ENCODE data around the gene TUFM. TPM values are rescaled to one million over a fixed set of nuclear protein-coding genes. Genes with fewer than 3 reads are reported as not detected.

TUFM gene
- total and polyA plus RNA-seq, 2 of the 8 experiments (the other 6 are each of a cell fraction or from before 2014, with no cell fraction given), result 216 to 249 TPM

DNA sequence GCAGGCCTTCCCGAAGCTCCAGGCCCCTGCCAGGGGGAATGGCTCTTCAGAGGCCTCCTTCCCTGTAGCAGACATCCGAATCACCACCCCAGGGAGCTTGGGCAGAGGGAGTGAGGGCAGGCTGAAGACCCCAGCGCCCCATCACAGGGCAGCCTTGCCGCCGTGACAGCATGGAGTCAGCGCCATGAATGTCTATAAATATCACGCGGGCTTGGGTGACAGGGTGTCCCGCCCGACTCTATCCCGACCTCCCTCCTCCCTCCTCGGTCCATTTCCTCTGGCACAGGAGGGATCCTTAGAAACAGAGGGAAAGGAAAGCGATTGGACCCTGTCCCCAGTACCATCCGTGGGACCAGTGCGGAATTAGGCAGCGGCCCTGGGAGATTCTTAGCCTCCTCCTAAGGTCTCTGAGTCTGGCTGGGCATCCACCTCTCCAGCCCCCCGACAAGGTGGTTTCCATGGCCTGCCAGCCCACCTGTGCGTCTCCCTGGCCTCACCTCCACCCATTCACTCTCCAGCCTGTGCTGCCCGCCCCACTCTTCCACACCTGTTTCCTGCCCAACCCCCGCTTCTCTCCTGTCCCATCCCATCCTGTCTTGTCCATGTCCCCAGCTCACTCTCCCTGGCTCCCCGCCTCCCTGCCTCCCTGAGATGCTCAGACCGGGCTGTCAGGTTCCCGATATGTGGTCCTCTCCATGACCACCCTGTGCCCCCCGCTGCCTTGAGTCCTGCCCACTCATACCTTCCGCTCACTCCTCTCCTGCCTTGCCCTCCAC is 37.3 kb upstream of the TUFM start:
- FAIRE-seq (no peak), DNase-seq (ENCODE audit: low read depth in 1 of 2, low spot score in 2 of 2) (no peak)
- no peaks in the 10 kb centered on the region for H3K79me2 ChIP-seq (ENCODE audit: control insufficient read depth in 1 of 2, insufficient read depth in 2 of 2, low read length in 2 of 2)
- H3K56ac ChIP-seq (replicated peaks; ENCODE audit: insufficient read length, low read depth, low read length), result no peak overlapping the region
- H2AFZ ChIP-seq (ENCODE audit: low read length), result no peak overlapping the region
- WGBS, 2 experiments (ENCODE audit: extremely low coverage in 1 of 2, insufficient coverage in 1 of 2, insufficient read length in 1 of 2, insufficient replicate concordance in 2 of 2, low coverage in 1 of 2, low lambda C conversion rate in 2 of 2, missing lambda C conversion rate in 1 of 2), result 70% methylated on average over 22 of the region's 25 CpGs; no CpG with 5 or more reads in 1 of the 2 experiments
- no peaks in the 10 kb centered on the region for H4K20me1 ChIP-seq (replicated peaks in 1 of 2; ENCODE audit: control insufficient read depth in 1 of 2, insufficient read depth in 2 of 2, low read length in 2 of 2)
- H3K23me2 ChIP-seq (ENCODE audit: low read depth, low read length), result peaks cover 13% of the 10 kb centered on the region
- H3K4me3 ChIP-seq (ENCODE audit: extremely low read depth in 1 of 4, insufficient read depth in 2 of 4, low read depth in 3 of 4, low read length in 4 of 4), result no peak overlapping the region
- H3K14ac ChIP-seq (ENCODE audit: insufficient read length), result no peak overlapping the region
- H3K4ac ChIP-seq (replicated peaks; ENCODE audit: insufficient read length, low read depth, low read length), result peak overlapping the region; percentile 49
- peak overlapping the region; percentile 4 to 45; a peak in 3 of 4 replicates for H3K4me2 ChIP-seq (ENCODE audit: insufficient read depth in 1 of 2, low read depth in 2 of 2, low read length in 2 of 2)
- H4K8ac ChIP-seq (ENCODE audit: extremely low read depth, insufficient read depth, low read length), result no peak overlapping the region; the same call in 1 of the 2 replicates
- H3K9me3 ChIP-seq (ENCODE audit: insufficient read depth in 2 of 2, low read depth in 1 of 2, low read length in 1 of 2), result no peaks in the 10 kb centered on the region
- H3K4me1 ChIP-seq (replicated peaks in 1 of 4; ENCODE audit: control insufficient read depth in 3 of 4, insufficient read depth in 4 of 4, low read length in 3 of 4), result peaks cover 0 to 24% (median 20%) of the 10 kb centered on the region in 4 experiments; a peak in 6 of 7 replicates
- H3K36me3 ChIP-seq (ENCODE audit: control insufficient read depth in 2 of 4, insufficient read depth in 4 of 4, low read length in 3 of 4), result no peaks in the 10 kb centered on the region
- no peak overlapping the region; the same call in 1 of the 2 replicates for H2BK20ac ChIP-seq (ENCODE audit: low read length)
- peaks cover 0 to 8% (median 7%) of the 10 kb centered on the region in 4 experiments; a peak in 2 of 7 replicates for H3K27me3 ChIP-seq (replicated peaks in 1 of 4; ENCODE audit: control insufficient read depth in 3 of 4, extremely low read depth in 1 of 4, insufficient read depth in 3 of 4, low read length in 3 of 4)
- peak overlapping the region; percentile 25 for H4K91ac ChIP-seq (replicated peaks; ENCODE audit: insufficient read length, low read length)
- ChIA-PET CTCF (ENCODE audit: partially characterized antibody) (interaction anchor here (0.8 to 5.3 kb wide), 6 partner anchors 9 to 89 kb away, joined by 3 to 32 read pairs (median 6); no protein-coding TSS in a partner anchor), POLR2A (ENCODE audit: partially characterized antibody) (interaction anchor here (0.6 to 2.2 kb wide), 15 partner anchors 8 to 90 kb away, joined by 3 to 12 read pairs (median 3); partner anchors contain the start of genes ATXN2L, SH2B1 and TUFM)
- H2BK12ac ChIP-seq (ENCODE audit: low read depth, low read length), result peak overlapping the region; percentile 62; the same call in 1 of the 2 replicates
- H2BK5ac ChIP-seq (ENCODE audit: low read depth, low read length), result peak overlapping the region; percentile 26; the same call in 1 of the 2 replicates
- no peak overlapping the region; a peak in 1 of 7 replicates for H3K9ac ChIP-seq (replicated peaks in 1 of 4; ENCODE audit: extremely low read depth in 1 of 4, low read depth in 3 of 4, low read length in 3 of 4)
- no peak for TF ChIP-seq HDAC6 (IDR thresholded peaks at IDR 0.05; ENCODE audit: low read depth, low read length)
- TF ChIP-seq CHD1 (IDR thresholded peaks at IDR 0.05; ENCODE audit: low read depth, low read length), result no peak
- TF ChIP-seq TCF12 (IDR thresholded peaks at IDR 0.05; ENCODE audit: low read depth, low read length), result no peak
- peak overlapping the region; percentile 46; the same call in 1 of the 2 replicates for H2BK15ac ChIP-seq (ENCODE audit: low read length)
- peak overlapping the region; percentile 72; the same call in 1 of the 2 replicates for H2AK5ac ChIP-seq (ENCODE audit: low read depth, low read length)
- H3K23ac ChIP-seq (ENCODE audit: insufficient read length), result no peak overlapping the region
- H3K18ac ChIP-seq (ENCODE audit: extremely low read depth, low read length), result peak overlapping the region; percentile 38; the same call in 1 of the 2 replicates
- H4K5ac ChIP-seq (ENCODE audit: insufficient read length, low read depth, low read length), result no peak overlapping the region
- no peak overlapping the region for H3K27ac ChIP-seq (ENCODE audit: low read depth, low read length)
- no peak overlapping the region for H2BK120ac ChIP-seq (replicated peaks; ENCODE audit: low read depth, low read length)
- no peaks in the 10 kb centered on the region; the same call in none of the 2 replicates for H3K79me1 ChIP-seq (ENCODE audit: low read depth, low read length)

Data from H1 (cell line).